ENCODE measurements around the gene CHI3L1.

GRCh38 chr1:203139976-203140475, 46.5 kb downstream of the CHI3L1 start:
- TF ChIP-seq MXI1 (IDR thresholded peaks at IDR 0.05; ENCODE audit: low read depth, low read length) = no peak
- TF ChIP-seq POLR2A (IDR thresholded peaks at IDR 0.05; ENCODE audit: low read depth, low read length) = no peak
- no peak for TF ChIP-seq ZBTB33 (IDR thresholded peaks at IDR 0.05)
- no peak for TF ChIP-seq SMC3 (IDR thresholded peaks at IDR 0.05; ENCODE audit: borderline replicate concordance, low read length)
- TF ChIP-seq EGR1 (IDR thresholded peaks at IDR 0.05; ENCODE audit: borderline replicate concordance in 1 of 2, low read depth in 2 of 2, low read length in 2 of 2) = no peak
- TF ChIP-seq CEBPB (IDR thresholded peaks at IDR 0.05; ENCODE audit: borderline replicate concordance in 1 of 2, low read depth in 2 of 2, low read length in 2 of 2) = no peak
- no peak for TF ChIP-seq CTCF (IDR thresholded peaks at IDR 0.05 in 2 of 3, conservative IDR thresholded peaks at IDR 0.05 in 1 of 3; ENCODE audit: control insufficient read depth in 2 of 3, extremely low read depth in 1 of 3, insufficient read depth in 1 of 3, low read depth in 3 of 3, low read length in 3 of 3)
- no peak for TF ChIP-seq NR2C2 (IDR thresholded peaks at IDR 0.05; ENCODE audit: borderline replicate concordance, control insufficient read depth, insufficient read length, low read depth)
- TF ChIP-seq NRF1 (conservative IDR thresholded peaks at IDR 0.05; ENCODE audit: low read depth, low read length) = no peak
- no peak for TF ChIP-seq REST (IDR thresholded peaks at IDR 0.05; ENCODE audit: low read depth, low read length)

All from GM12878 (cell line).